AML-193 (cell line): ENCODE results near the gene MORN5.

ENCODE experiments used
- DNase-seq, 2 experiments: peaks; one replicate each; lab custom pipeline; 2025; lab: John Stamatoyannopoulos, UW

MORN5 gene

GRCh38 chr9:122143876-122144405 lies 15.8 kb upstream of the MORN5 start:
- DNase-seq: no peak

GRCh38 chr9:122144836-122145591 lies 14.7 kb upstream of the MORN5 start:
- DNase-seq: peak in 1 of 2 experiments; percentile 20

- no peak for DNase-seq
These were observed 14.2 kb upstream of the MORN5 start for GRCh38 chr9:122145592-122145863.

GRCh38 chr9:122151267-122151828 lies 8.4 kb upstream of the MORN5 start:
- peak in 1 of 2 experiments; percentile 10 for DNase-seq

- DNase-seq: no peak
These were observed 3.9 kb upstream of the MORN5 start for GRCh38 chr9:122155796-122156195.

GRCh38 chr9:122158202-122158601 lies 1.5 kb upstream of the MORN5 start:
- DNase-seq: peak; percentile 28 to 42

- no peak for DNase-seq
These were observed 178 bp downstream of the MORN5 start for GRCh38 chr9:122159925-122160246.

- no peak for DNase-seq
These were observed 2.7 kb downstream of the MORN5 start for GRCh38 chr9:122162415-122162814.

GRCh38 chr9:122164286-122164685 lies 4.6 kb downstream of the MORN5 start:
- no peak for DNase-seq

- DNase-seq: no peak
These were observed 8.6 kb downstream of the MORN5 start for GRCh38 chr9:122168356-122168755.

- no peak for DNase-seq
These were observed 12.4 kb downstream of the MORN5 start for GRCh38 chr9:122172131-122172530.

- DNase-seq: no peak
These were observed 14.0 kb downstream of the MORN5 start for GRCh38 chr9:122173670-122174069.

- DNase-seq: no peak
These were observed 17.2 kb downstream of the MORN5 start for GRCh38 chr9:122176916-122177315.

GRCh38 chr9:122179054-122179689 lies 19.5 kb downstream of the MORN5 start:
- DNase-seq: no peak

- DNase-seq: no peak
These were observed 20.0 kb downstream of the MORN5 start for GRCh38 chr9:122179690-122180074.

- DNase-seq: no peak
These were observed 20.9 kb downstream of the MORN5 start for GRCh38 chr9:122180633-122181032.

- no peak for DNase-seq
These were observed 23.8 kb downstream of the MORN5 start for GRCh38 chr9:122183501-122183900.

- DNase-seq: no peak
These were observed 24.8 kb downstream of the MORN5 start for GRCh38 chr9:122184551-122184950.

- no peak for DNase-seq
These were observed 26.6 kb downstream of the MORN5 start for GRCh38 chr9:122186301-122186700.

GRCh38 chr9:122186777-122187470 lies 27.2 kb downstream of the MORN5 start:
- no peak for DNase-seq

GRCh38 chr9:122188369-122188768 lies 28.7 kb downstream of the MORN5 start:
- DNase-seq: no peak

GRCh38 chr9:122190597-122191381 lies 31.1 kb downstream of the MORN5 start:
- no peak for DNase-seq
